HEK293 (cell line): ENCODE results near the gene ZCCHC24.

ENCODE experiments used
- CTCF ChIA-PET: fragments of 350-600 bp; formaldehyde crosslinking; extraction: SDS; loops from one replicate; lab custom pipeline; 2021; ENCODE audit warnings: antibody characterized with exemption; lab: Yijun Ruan, JAX
- POLR2A ChIA-PET: fragments of 300-600 bp; formaldehyde crosslinking; extraction: SDS; loops from one replicate; lab custom pipeline; 2020; ENCODE audit warnings: antibody characterized with exemption, inconsistent platforms; lab: Yijun Ruan, JAX
- H3K27ac ChIP-seq: fragments of 200-500 bp; sonication (Bioruptor generic); 2 replicates; pipeline ENCODE4 v1.5.1; 2014; ENCODE audit warnings: low read depth, low read length, control low read depth, inconsistent platforms; ENCODE audit errors: extremely low read depth
- H3K36me3 ChIP-seq, 2 experiments: fragments of 200-500 bp in 1 of 2; sonication (Bioruptor generic) in 1 of 2; 1 replicate in 1 of 2; 2 replicates in 1 of 2; pipeline ENCODE4 v1.5.1; 2014 to 2017; ENCODE audit warnings: inconsistent platforms in 2 of 2, low read length in 2 of 2; ENCODE audit not compliant: control insufficient read depth in 2 of 2, insufficient read depth in 1 of 2
- H3K4me1 ChIP-seq: fragments of 200-500 bp; sonication (Bioruptor generic); 2 replicates; pipeline ENCODE4 v1.5.1; 2014; ENCODE audit warnings: mild to moderate bottlenecking, low read length, inconsistent platforms; ENCODE audit not compliant: control insufficient read depth, insufficient read depth
- H3K4me3 ChIP-seq: 2 replicates; pipeline ENCODE4 v1.5.1; 2011; ENCODE audit warnings: low read depth, mild to moderate bottlenecking, control low read depth, low read length, moderate library complexity
- H3K9me3 ChIP-seq: fragments of 200-500 bp; sonication (Bioruptor generic); 2 replicates; pipeline ENCODE4 v1.5.1; 2014; ENCODE audit warnings: low read depth, low read length, inconsistent platforms; ENCODE audit not compliant: control insufficient read depth, insufficient read depth
- EGR2 ChIP-seq: fragments of 450-650 bp; formaldehyde crosslinking; IDR thresholded peaks from 2 replicates; pipeline ENCODE4 v1.5.1; 2016; ENCODE audit warnings: low read depth, missing biosample characterization, missing genetic modification characterization
- KLF1 ChIP-seq: fragments of 450-650 bp; formaldehyde crosslinking; IDR thresholded peaks from 2 replicates; pipeline ENCODE4 v1.5.1; 2016; ENCODE audit warnings: missing biosample characterization, missing genetic modification characterization
- PRDM1 ChIP-seq: fragments of 450-650 bp; formaldehyde crosslinking; IDR thresholded peaks from 2 replicates; pipeline ENCODE4; 2016; ENCODE audit warnings: missing biosample characterization, missing genetic modification characterization
- SP2 ChIP-seq: fragments of 450-650 bp; formaldehyde crosslinking; IDR thresholded peaks from 2 replicates; pipeline ENCODE4 v1.5.1; 2016; ENCODE audit warnings: missing biosample characterization, missing genetic modification characterization
- ZBTB1 ChIP-seq: fragments of 450-650 bp; formaldehyde crosslinking; IDR thresholded peaks from 2 replicates; pipeline ENCODE4 v1.5.1; 2016; ENCODE audit warnings: missing biosample characterization, missing genetic modification characterization
- ZBTB20 ChIP-seq: fragments of 450-650 bp; formaldehyde crosslinking; IDR thresholded peaks from 2 replicates; pipeline ENCODE4 v1.5.1; 2016; ENCODE audit warnings: missing biosample characterization, missing genetic modification characterization
- ZBTB7A ChIP-seq: fragments of 450-650 bp; formaldehyde crosslinking; IDR thresholded peaks from 2 replicates; pipeline ENCODE4 v1.5.1; 2016; ENCODE audit warnings: low read depth, missing biosample characterization, missing genetic modification characterization
- ZBTB8A ChIP-seq: fragments of 450-650 bp; formaldehyde crosslinking; IDR thresholded peaks from 2 replicates; pipeline ENCODE4 v1.5.1; 2016; ENCODE audit warnings: missing biosample characterization, missing genetic modification characterization
- ZNF133 ChIP-seq: fragments of 450-650 bp; formaldehyde crosslinking; IDR thresholded peaks from 2 replicates; pipeline ENCODE4 v1.5.1; 2016; ENCODE audit warnings: missing biosample characterization, missing genetic modification characterization
- ZNF18 ChIP-seq: fragments of 450-650 bp; formaldehyde crosslinking; IDR thresholded peaks from 2 replicates; pipeline ENCODE4 v1.5.1; 2016; ENCODE audit warnings: missing biosample characterization, missing genetic modification characterization
- ZNF391 ChIP-seq: fragments of 450-650 bp; formaldehyde crosslinking; IDR thresholded peaks from 2 replicates; pipeline ENCODE4 v1.5.1; 2016; ENCODE audit warnings: low read depth, missing biosample characterization, missing genetic modification characterization, borderline replicate concordance
- ZNF514 ChIP-seq: fragments of 450-650 bp; formaldehyde crosslinking; IDR thresholded peaks from 2 replicates; pipeline ENCODE4 v1.5.1; 2016; ENCODE audit warnings: missing biosample characterization, missing genetic modification characterization
- ZNF518A ChIP-seq: fragments of 450-650 bp; formaldehyde crosslinking; conservative IDR thresholded peaks from 2 replicates; pipeline ENCODE4 v1.5.1; 2016; ENCODE audit warnings: low read depth, missing biosample characterization, missing genetic modification characterization
- ZNF521 ChIP-seq: fragments of 450-650 bp; formaldehyde crosslinking; IDR thresholded peaks from 2 replicates; pipeline ENCODE4 v1.5.1; 2017; ENCODE audit warnings: missing biosample characterization, mild to moderate bottlenecking, missing genetic modification characterization
- ZNF623 ChIP-seq: fragments of 450-650 bp; formaldehyde crosslinking; IDR thresholded peaks from 2 replicates; pipeline ENCODE4 v1.5.1; 2016; ENCODE audit warnings: missing biosample characterization, missing genetic modification characterization
- ZNF654 ChIP-seq: fragments of 450-650 bp; formaldehyde crosslinking; IDR thresholded peaks from 2 replicates; pipeline ENCODE4 v1.5.1; 2016; ENCODE audit warnings: low read depth, missing biosample characterization, missing genetic modification characterization
- ZNF747 ChIP-seq: fragments of 450-650 bp; formaldehyde crosslinking; IDR thresholded peaks from 2 replicates; pipeline ENCODE4 v1.5.1; 2016; ENCODE audit warnings: missing biosample characterization, missing genetic modification characterization
- ZNF768 ChIP-seq: fragments of 450-650 bp; formaldehyde crosslinking; IDR thresholded peaks from 2 replicates; pipeline ENCODE4 v1.5.1; 2018; ENCODE audit warnings: missing biosample characterization, mild to moderate bottlenecking, missing genetic modification characterization
- ZNF837 ChIP-seq: fragments of 450-650 bp; formaldehyde crosslinking; IDR thresholded peaks from 2 replicates; pipeline ENCODE4 v1.5.1; 2016; ENCODE audit warnings: missing biosample characterization, missing genetic modification characterization

The ZCCHC24 gene

GRCh38 chr10:79416578-79417255, 28.7 kb downstream of the ZCCHC24 start:
- TF ChIP-seq ZNF768 (tag by site-specific recombination), result peak; percentile 94; the same call in 1 of the 2 replicates
- TF ChIP-seq ZBTB7A (tag by site-specific recombination), result no peak
- no peaks in the 10 kb centered on the region for H3K9me3 ChIP-seq
- ChIA-PET CTCF (interaction anchor here (1.1 kb wide), 1 partner anchor 35 kb away, joined by 3 read pairs; no protein-coding TSS in a partner anchor), POLR2A (no interaction called here)
- no peak overlapping the region for H3K4me3 ChIP-seq
- peaks cover 0 to 26% of the 10 kb centered on the region in 2 experiments; a peak in 1 of 3 replicates for H3K36me3 ChIP-seq
- no peak overlapping the region for H3K27ac ChIP-seq
- H3K4me1 ChIP-seq, result no peaks in the 10 kb centered on the region

- Histone ChIP-seq H3K27ac (no peak overlapping the region), H3K36me3 (peaks cover 0 to 26% of the 10 kb centered on the region in 2 experiments; a peak in 1 of 3 replicates), H3K9me3 (no peaks in the 10 kb centered on the region)
- CTCF ChIA-PET, result interaction anchor here (0.6 to 1.1 kb wide), 3 partner anchors 34 to 147 kb away, joined by 3 read pairs; no protein-coding TSS in a partner anchor
- TF ChIP-seq ZNF837 (tag by site-specific recombination) (no peak), ZNF514 (tag by site-specific recombination) (no peak), ZBTB1 (no peak), PRDM1 (tag by site-specific recombination) (no peak), KLF1 (tag by site-specific recombination) (no peak)
- TF ChIP-seq, all 188 proteins: peak for 0
- Histone ChIP-seq H3K4me1 (no peaks in the 10 kb centered on the region), H3K4me3 (no peak overlapping the region)
- POLR2A ChIA-PET, result no interaction called here
Observed at GRCh38 chr10:79415736-79416577, 29.5 kb downstream of the ZCCHC24 start.

GRCh38 chr10:79414714-79415113, 30.7 kb downstream of the ZCCHC24 start:
- Histone ChIP-seq H3K4me1 (no peaks in the 10 kb centered on the region), H3K36me3 (peaks cover 0 to 26% of the 10 kb centered on the region in 2 experiments; a peak in 1 of 3 replicates), H3K27ac (no peak overlapping the region), H3K4me3 (no peak overlapping the region), H3K9me3 (no peaks in the 10 kb centered on the region)
- POLR2A ChIA-PET, result no interaction called here
- CTCF ChIA-PET, result interaction anchor here (0.5 to 1.8 kb wide), 2 partner anchors 14 to 343 kb away, joined by 3 to 10 read pairs; no protein-coding TSS in a partner anchor
- TF ChIP-seq ZBTB8A (tag by site-specific recombination) (no peak), ZNF768 (tag by site-specific recombination) (0 out of 2 replicates have a peak, but pooled peaks have one; percentile 56)

- Histone ChIP-seq H3K4me3 (no peak overlapping the region), H3K36me3 (peaks cover 0 to 13% of the 10 kb centered on the region in 2 experiments; a peak in 1 of 3 replicates), H3K9me3 (no peaks in the 10 kb centered on the region), H3K4me1 (no peaks in the 10 kb centered on the region), H3K27ac (no peak overlapping the region)
- ChIA-PET CTCF (interaction anchor here (0.5 to 1.8 kb wide), 4 partner anchors 13 to 125 kb away, joined by 3 to 10 read pairs (median 4); no protein-coding TSS in a partner anchor), POLR2A (no interaction called here)
- no peak for TF ChIP-seq ZNF521 (tag by site-specific recombination)
- TF ChIP-seq ZNF133 (tag by site-specific recombination), result no peak
- TF ChIP-seq ZNF654 (tag by site-specific recombination), result no peak
- no peak for TF ChIP-seq SP2 (tag by site-specific recombination)
- no peak for TF ChIP-seq ZNF18
- TF ChIP-seq ZBTB20, result no peak
- TF ChIP-seq ZNF391 (tag by site-specific recombination), result no peak
- TF ChIP-seq ZNF518A (tag by site-specific recombination), result no peak
- TF ChIP-seq ZNF623 (tag by site-specific recombination), result no peak
- TF ChIP-seq ZBTB1, result no peak
- no peak for TF ChIP-seq ZNF747 (tag by site-specific recombination)
- TF ChIP-seq EGR2, result no peak
- no peak for TF ChIP-seq ZBTB8A (tag by site-specific recombination)
Observed at GRCh38 chr10:79413196-79413595, 32.2 kb downstream of the ZCCHC24 start.
